Measurements from ENCODE around the gene COQ7. TPM values are rescaled to one million over a fixed set of nuclear protein-coding genes. Genes with fewer than 3 reads are reported as not detected.

COQ7 gene
- total RNA-seq, 4 donors from 2014 or later, result 15.1 to 36.2 (median 21.7) TPM

DNA sequence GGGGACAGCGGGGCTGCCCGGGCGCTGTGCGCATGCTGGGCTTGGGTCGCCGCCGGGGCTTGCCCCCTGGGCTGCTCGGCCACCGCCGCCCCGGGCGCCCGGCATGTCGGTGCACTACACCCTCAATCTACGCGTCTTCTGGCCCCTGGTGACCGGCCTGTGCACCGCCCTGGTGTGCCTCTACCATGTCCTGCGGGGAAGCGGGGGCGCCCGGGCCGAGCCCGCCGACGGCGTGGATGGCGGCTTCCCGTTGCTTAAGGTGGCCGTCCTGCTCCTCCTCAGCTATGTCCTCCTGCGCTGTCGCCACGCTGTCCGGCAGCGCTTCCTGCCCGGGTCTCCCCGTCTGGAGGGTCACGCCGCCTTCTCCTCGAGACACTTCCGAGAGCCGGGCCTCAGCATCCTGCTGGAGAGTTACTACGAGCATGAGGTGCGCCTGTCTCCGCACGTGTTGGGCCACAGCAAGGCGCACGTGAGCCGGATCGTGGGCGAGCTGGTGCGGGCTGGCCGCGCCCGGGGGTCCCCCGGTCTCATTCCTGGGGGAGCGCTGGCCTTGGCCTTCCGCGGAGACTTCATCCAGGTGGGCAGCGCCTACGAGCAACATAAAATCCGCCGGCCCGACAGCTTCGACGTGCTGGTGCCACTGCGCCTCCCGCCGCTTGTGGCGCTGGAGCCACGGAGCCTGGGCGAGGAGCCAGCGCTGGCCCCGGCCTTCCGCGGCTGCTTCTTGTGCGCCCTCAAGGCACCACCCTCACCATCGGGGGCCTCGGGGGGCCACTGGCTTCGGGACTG is 47.1 kb downstream of the COQ7 start:
- DNase-seq, result peak in 1 of 2 donors; percentile 51
- Histone ChIP-seq H3K27me3 (no peaks in the 10 kb centered on the region), H3K9me3 (no peaks in the 10 kb centered on the region), H3K36me3 (peaks cover 0 to 14% of the 10 kb centered on the region in 2 donors), H3K4me1 (peaks cover 51 to 53% of the 10 kb centered on the region in 2 donors), H3K4me3 (peak overlapping the region; percentile 58 to 76 (median 74)), H3K27ac (peak overlapping the region; percentile 94 to 95 (median 94))
- ATAC-seq, result peak; percentile 16 to 34
- intact Hi-C loops (cut with DNase I; ENCODE audit: low total_unique reads), result loop anchor here (5.0 kb wide), 1 partner anchor 47 kb away; the partner anchor contains the start of gene COQ7
- no peak for TF ChIP-seq POLR2A (IDR thresholded peaks at IDR 0.05)
- TF ChIP-seq, protein P1, sequence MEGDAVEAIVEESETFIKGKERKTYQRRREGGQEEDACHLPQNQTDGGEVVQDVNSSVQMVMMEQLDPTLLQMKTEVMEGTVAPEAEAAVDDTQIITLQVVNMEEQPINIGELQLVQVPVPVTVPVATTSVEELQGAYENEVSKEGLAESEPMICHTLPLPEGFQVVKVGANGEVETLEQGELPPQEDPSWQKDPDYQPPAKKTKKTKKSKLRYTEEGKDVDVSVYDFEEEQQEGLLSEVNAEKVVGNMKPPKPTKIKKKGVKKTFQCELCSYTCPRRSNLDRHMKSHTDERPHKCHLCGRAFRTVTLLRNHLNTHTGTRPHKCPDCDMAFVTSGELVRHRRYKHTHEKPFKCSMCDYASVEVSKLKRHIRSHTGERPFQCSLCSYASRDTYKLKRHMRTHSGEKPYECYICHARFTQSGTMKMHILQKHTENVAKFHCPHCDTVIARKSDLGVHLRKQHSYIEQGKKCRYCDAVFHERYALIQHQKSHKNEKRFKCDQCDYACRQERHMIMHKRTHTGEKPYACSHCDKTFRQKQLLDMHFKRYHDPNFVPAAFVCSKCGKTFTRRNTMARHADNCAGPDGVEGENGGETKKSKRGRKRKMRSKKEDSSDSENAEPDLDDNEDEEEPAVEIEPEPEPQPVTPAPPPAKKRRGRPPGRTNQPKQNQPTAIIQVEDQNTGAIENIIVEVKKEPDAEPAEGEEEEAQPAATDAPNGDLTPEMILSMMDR (IDR thresholded peaks at IDR 0.05 in 4 of 5, conservative IDR thresholded peaks at IDR 0.05 in 1 of 5), result peak in 3 of 5 experiments; percentile 21 to 41 (median 30)
- in situ Hi-C loops (cut with MboI; ENCODE audit: low sequenced_read_pairs in 4 of 4), result no loop called here

GRCh38 chr16:19115148-19116021 is 48.0 kb downstream of the COQ7 start:
- in situ Hi-C loops (cut with MboI; ENCODE audit: low sequenced_read_pairs in 4 of 4), result no loop called here
- no peak for ATAC-seq
- DNase-seq, result no peak
- intact Hi-C loops (cut with DNase I; ENCODE audit: low total_unique reads), result no loop called here
- Histone ChIP-seq H3K27me3 (no peaks in the 10 kb centered on the region), H3K4me1 (peaks cover 54 to 59% of the 10 kb centered on the region in 2 donors), H3K27ac (peak overlapping the region; percentile 94 to 95 (median 94)), H3K36me3 (peaks cover 0 to 14% of the 10 kb centered on the region in 2 donors), H3K9me3 (no peaks in the 10 kb centered on the region), H3K4me3 (peak overlapping the region; percentile 58 to 76 (median 74))
- no peak for TF ChIP-seq POLR2A (IDR thresholded peaks at IDR 0.05)
- TF ChIP-seq, protein P1 (IDR thresholded peaks at IDR 0.05 in 4 of 5, conservative IDR thresholded peaks at IDR 0.05 in 1 of 5), result peak in 1 of 5 experiments; percentile 25

DNA sequence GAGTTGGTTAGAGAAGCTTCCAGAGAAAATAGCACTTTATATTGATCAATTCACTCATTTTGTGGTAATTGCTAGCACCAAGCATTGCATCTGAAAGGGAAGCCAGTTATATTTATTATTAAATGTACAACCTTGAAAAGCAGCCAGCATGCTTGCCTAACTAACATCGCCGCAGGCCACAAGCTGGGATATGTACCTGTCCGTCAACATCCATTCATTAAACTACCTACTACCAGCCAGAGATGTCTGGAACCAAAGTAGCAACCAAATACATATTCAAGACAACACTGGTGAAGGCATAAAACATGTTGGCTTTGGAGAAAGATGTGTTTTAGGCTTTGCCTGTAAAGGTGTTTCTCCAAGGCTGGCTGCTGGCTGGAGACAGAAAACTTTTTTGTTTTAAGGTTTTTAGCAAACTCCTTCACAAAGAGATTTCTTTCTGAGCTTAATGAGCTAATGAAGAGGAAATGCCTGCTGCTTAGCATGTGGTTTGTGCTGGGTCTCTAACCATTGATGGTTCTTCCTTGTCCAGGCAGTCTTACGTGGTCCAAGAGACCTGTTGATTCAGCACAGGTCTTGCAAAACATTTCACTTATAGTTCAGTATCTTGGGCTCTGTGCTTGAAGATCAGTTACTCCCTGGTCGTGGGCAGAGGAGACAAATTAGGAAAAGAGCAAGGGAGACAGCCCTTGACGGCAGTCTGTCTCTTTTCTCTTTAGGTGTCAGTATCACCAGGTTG is 49.5 kb downstream of the COQ7 start:
- ATAC-seq, result no peak
- Histone ChIP-seq H3K4me1 (peaks cover 54 to 59% of the 10 kb centered on the region in 2 donors), H3K4me3 (no peak overlapping the region), H3K36me3 (peaks cover 0 to 14% of the 10 kb centered on the region in 2 donors), H3K27me3 (no peaks in the 10 kb centered on the region), H3K9me3 (no peaks in the 10 kb centered on the region), H3K27ac (peak overlapping the region; percentile 6 to 94 (median 33))
- TF ChIP-seq, protein P1 (IDR thresholded peaks at IDR 0.05 in 4 of 5, conservative IDR thresholded peaks at IDR 0.05 in 1 of 5), result no peak
- TF ChIP-seq POLR2A (IDR thresholded peaks at IDR 0.05), result no peak
- intact Hi-C loops (cut with DNase I; ENCODE audit: low total_unique reads) (no loop called here), in situ Hi-C loops (cut with MboI; ENCODE audit: low sequenced_read_pairs in 4 of 4) (no loop called here)
- DNase-seq, result no peak

DNA sequence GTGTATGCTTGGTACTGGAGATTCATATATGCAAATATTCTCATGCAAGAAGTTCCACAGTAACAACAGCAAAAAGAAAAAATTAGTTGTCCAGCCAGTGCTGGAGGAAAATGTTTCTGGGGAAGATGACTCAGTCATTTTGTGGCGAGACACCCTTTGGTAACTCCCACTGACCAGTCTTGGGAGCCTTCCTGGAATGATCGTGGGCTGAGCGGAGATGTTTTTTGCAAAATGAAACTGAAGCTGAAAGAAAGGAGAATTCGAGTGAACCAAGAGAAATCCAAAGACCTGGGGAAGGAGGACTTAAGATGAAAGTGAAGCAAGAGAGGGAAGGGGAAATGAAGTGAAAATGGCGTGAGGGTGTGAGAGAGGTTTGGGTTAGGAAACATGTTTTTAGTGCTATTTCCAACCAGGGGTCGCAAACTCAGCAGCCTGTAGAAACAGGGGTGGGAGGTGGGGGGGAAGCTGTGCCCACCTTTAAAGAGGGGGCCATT is 51.6 kb downstream of the COQ7 start:
- in situ Hi-C loops (cut with MboI; ENCODE audit: low sequenced_read_pairs in 4 of 4), result no loop called here
- peak in 1 of 2 donors; percentile 35 for DNase-seq
- no peaks in the 10 kb centered on the region for H3K9me3 ChIP-seq
- no peaks in the 10 kb centered on the region for H3K27me3 ChIP-seq
- peak overlapping the region; percentile 21 to 38 (median 34) for H3K4me3 ChIP-seq
- intact Hi-C loops (cut with DNase I; ENCODE audit: low total_unique reads), result no loop called here
- peak overlapping the region; percentile 52 to 94 (median 70) for H3K27ac ChIP-seq
- H3K4me1 ChIP-seq, result peaks cover 54 to 56% of the 10 kb centered on the region in 2 donors
- H3K36me3 ChIP-seq, result peaks cover 0 to 14% of the 10 kb centered on the region in 2 donors
- TF ChIP-seq, protein P1 (IDR thresholded peaks at IDR 0.05 in 4 of 5, conservative IDR thresholded peaks at IDR 0.05 in 1 of 5), result no peak
- TF ChIP-seq POLR2A (IDR thresholded peaks at IDR 0.05), result no peak
- peak; percentile 49 to 51 for ATAC-seq

Measured in gastrocnemius medialis (tissue), 4 donors.